ENCODE measurements around the gene LTBP1.

GRCh38 chr2:33404321-33404720 lies 457.6 kb downstream of the LTBP1 start:
- TF ChIP-seq CTCF (IDR thresholded peaks at IDR 0.05), result no peak
- TF ChIP-seq POLR2A (IDR thresholded peaks at IDR 0.05), result no peak

Data from lower leg skin (tissue), 3 donors.